ENCODE measurements around the gene CORO2A.

The CORO2A gene

DNA sequence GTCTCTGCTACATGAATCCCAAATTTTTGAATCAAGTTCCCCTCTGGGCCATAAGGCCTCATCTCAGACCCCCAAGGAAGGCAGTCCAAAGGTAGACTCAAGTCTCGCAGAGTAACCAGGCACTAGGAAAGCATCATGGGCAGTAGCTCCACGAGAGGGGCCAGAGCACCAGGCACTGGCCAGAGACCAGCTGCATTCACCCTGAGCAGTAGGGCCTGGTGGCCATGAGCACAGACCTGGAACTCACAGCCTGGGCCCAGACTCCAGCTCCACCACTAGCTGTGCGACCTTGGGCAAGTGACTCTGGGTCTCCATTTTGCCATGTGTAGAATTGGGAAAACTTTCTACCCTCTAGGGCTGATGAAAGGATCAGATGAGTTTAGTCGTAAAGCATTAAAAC lies 107.4 kb downstream of the CORO2A start:
- peaks cover 44% of the 10 kb centered on the region; the same call in 1 of the 2 replicates for H3K36me3 ChIP-seq (ENCODE audit: insufficient read depth, low read length)
- H4K20me1 ChIP-seq (ENCODE audit: insufficient read depth, low read length) = no peaks in the 10 kb centered on the region
- H3K9me3 ChIP-seq (ENCODE audit: low read length) = no peaks in the 10 kb centered on the region
- TF ChIP-seq EZH2 (IDR thresholded peaks at IDR 0.05; ENCODE audit: borderline replicate concordance, low read length) (no peak), CTCF (IDR thresholded peaks at IDR 0.05; ENCODE audit: low read length) (no peak)
- H3K27ac ChIP-seq (ENCODE audit: low read depth, low read length, poor library complexity, severe bottlenecking) = peak overlapping the region; percentile 21
- no peak overlapping the region for H3K4me3 ChIP-seq (ENCODE audit: low read depth, low read length, poor library complexity, severe bottlenecking)
- peaks cover 35% of the 10 kb centered on the region for H3K4me1 ChIP-seq (ENCODE audit: insufficient read depth, low read length, severe bottlenecking)
- H3K27me3 ChIP-seq (ENCODE audit: insufficient read depth, low read length) = no peaks in the 10 kb centered on the region
- no peak overlapping the region for H2AFZ ChIP-seq (ENCODE audit: low read length)
- H3K4me2 ChIP-seq (ENCODE audit: low read length) = peak overlapping the region; percentile 91; the same call in 1 of the 2 replicates
- no peaks in the 10 kb centered on the region for H3K79me2 ChIP-seq (ENCODE audit: insufficient read depth, low read length)
- peaks cover 5% of the 10 kb centered on the region; the same call in 1 of the 2 replicates for H3F3A ChIP-seq (ENCODE audit: insufficient read depth, low read length)
- no peaks in the 10 kb centered on the region for H3K9me2 ChIP-seq (ENCODE audit: low read depth, low read length)
- H3K9ac ChIP-seq (ENCODE audit: low read length) = no peak overlapping the region

DNA sequence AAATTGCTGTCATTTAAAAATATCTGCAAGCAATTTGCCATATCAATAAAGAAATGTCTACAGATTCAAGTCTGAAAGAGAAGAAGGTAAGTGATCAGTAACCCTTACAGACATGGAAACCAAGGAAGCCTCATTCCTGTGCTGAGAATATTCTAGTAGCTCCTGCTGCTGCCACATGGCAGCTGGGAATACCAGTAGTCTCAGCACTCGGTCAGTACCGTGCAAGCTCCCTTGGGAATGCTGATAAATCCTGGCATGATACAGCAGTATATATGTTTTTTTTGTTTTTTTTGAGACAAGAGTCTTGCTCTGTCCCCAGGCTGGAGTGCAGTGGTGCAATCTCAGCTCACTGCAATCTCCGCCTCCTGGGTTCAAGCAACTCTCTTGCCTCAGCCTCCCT lies 108.0 kb downstream of the CORO2A start:
- TF ChIP-seq EZH2 (IDR thresholded peaks at IDR 0.05; ENCODE audit: borderline replicate concordance, low read length) = no peak
- TF ChIP-seq CTCF (IDR thresholded peaks at IDR 0.05; ENCODE audit: low read length) = no peak
- Histone ChIP-seq H3F3A (ENCODE audit: insufficient read depth, low read length) (no peaks in the 10 kb centered on the region), H3K27ac (ENCODE audit: low read depth, low read length, poor library complexity, severe bottlenecking) (no peak overlapping the region), H3K4me2 (ENCODE audit: low read length) (no peak overlapping the region), H3K9me2 (ENCODE audit: low read depth, low read length) (no peaks in the 10 kb centered on the region), H4K20me1 (ENCODE audit: insufficient read depth, low read length) (no peaks in the 10 kb centered on the region), H3K27me3 (ENCODE audit: insufficient read depth, low read length) (no peaks in the 10 kb centered on the region), H3K9me3 (ENCODE audit: low read length) (no peaks in the 10 kb centered on the region), H3K4me3 (ENCODE audit: low read depth, low read length, poor library complexity, severe bottlenecking) (no peak overlapping the region), H3K36me3 (ENCODE audit: insufficient read depth, low read length) (peaks cover 48% of the 10 kb centered on the region; the same call in 1 of the 2 replicates), H3K4me1 (ENCODE audit: insufficient read depth, low read length, severe bottlenecking) (peaks cover 35% of the 10 kb centered on the region), H2AFZ (ENCODE audit: low read length) (no peak overlapping the region), H3K9ac (ENCODE audit: low read length) (no peak overlapping the region), H3K79me2 (ENCODE audit: insufficient read depth, low read length) (no peaks in the 10 kb centered on the region)

- Histone ChIP-seq H3K36me3 (ENCODE audit: insufficient read depth, low read length) (peaks cover 49% of the 10 kb centered on the region; the same call in 1 of the 2 replicates), H3F3A (ENCODE audit: insufficient read depth, low read length) (no peaks in the 10 kb centered on the region), H3K9me3 (ENCODE audit: low read length) (no peaks in the 10 kb centered on the region), H4K20me1 (ENCODE audit: insufficient read depth, low read length) (no peaks in the 10 kb centered on the region), H3K4me2 (ENCODE audit: low read length) (no peak overlapping the region), H3K9me2 (ENCODE audit: low read depth, low read length) (no peaks in the 10 kb centered on the region), H3K4me3 (ENCODE audit: low read depth, low read length, poor library complexity, severe bottlenecking) (no peak overlapping the region), H3K27me3 (ENCODE audit: insufficient read depth, low read length) (no peaks in the 10 kb centered on the region), H3K27ac (ENCODE audit: low read depth, low read length, poor library complexity, severe bottlenecking) (no peak overlapping the region), H3K9ac (ENCODE audit: low read length) (no peak overlapping the region), H2AFZ (ENCODE audit: low read length) (no peak overlapping the region), H3K79me2 (ENCODE audit: insufficient read depth, low read length) (no peaks in the 10 kb centered on the region), H3K4me1 (ENCODE audit: insufficient read depth, low read length, severe bottlenecking) (peaks cover 35% of the 10 kb centered on the region)
- TF ChIP-seq EZH2 (IDR thresholded peaks at IDR 0.05; ENCODE audit: borderline replicate concordance, low read length) (no peak), CTCF (IDR thresholded peaks at IDR 0.05; ENCODE audit: low read length) (no peak)
These were observed 108.8 kb downstream of the CORO2A start for GRCh38 chr9:98083566-98084183.
